ENCODE results near the gene GAGE12F.
"Not testable (repeated sequence)": the region's sequence is repeated elsewhere in the genome, so short reads cannot be mapped to it uniquely, and the experiment has no call there.

Gene GAGE12F

GRCh38 chrX:49560542-49560941, at the start of gene GAGE12F:
TSS of gene GAGE12F (plus strand) at chrX:49560842. CDS start at chrX:49561997, 1,155 bp downstream.
- not testable (repeated sequence) for DNase-seq (ENCODE audit: low spot score)

DNA sequence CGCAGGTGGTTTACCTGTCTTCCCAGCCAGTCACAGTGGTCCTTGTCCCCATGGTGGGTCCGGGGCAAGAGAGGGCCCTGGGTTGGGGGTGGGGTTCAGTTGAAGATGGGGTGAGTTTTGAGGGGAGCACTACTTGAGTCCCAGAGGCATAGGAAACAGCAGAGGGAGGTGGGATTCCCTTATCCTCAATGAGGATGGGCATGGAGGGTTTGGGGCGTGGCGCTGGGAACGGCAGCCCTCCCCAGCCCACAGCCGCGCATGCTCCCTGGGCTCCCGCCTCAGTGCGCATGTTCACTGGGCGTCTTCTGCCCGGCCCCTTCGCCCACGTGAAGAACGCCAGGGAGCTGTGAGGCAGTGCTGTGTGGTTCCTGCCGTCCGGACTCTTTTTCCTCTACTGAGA, 28.8 kb upstream of the GAGE12F start, which contains the start of gene GAGE12C:
TSS of gene GAGE12C (plus strand) at position 301 of the 400 bp plus-strand sequence. CDS start 1,155 bp downstream, outside the sequence.
- DNase-seq (ENCODE audit: low spot score) = not testable (repeated sequence)

- DNase-seq (ENCODE audit: low spot score) = not testable (repeated sequence)
Observed at GRCh38 chrX:49541433-49541832, 19.2 kb upstream of the GAGE12F start, which contains the start of gene GAGE12D. TSS of gene GAGE12D (plus strand) at chrX:49541733. CDS start at chrX:49542888, 1,155 bp downstream.

DNA sequence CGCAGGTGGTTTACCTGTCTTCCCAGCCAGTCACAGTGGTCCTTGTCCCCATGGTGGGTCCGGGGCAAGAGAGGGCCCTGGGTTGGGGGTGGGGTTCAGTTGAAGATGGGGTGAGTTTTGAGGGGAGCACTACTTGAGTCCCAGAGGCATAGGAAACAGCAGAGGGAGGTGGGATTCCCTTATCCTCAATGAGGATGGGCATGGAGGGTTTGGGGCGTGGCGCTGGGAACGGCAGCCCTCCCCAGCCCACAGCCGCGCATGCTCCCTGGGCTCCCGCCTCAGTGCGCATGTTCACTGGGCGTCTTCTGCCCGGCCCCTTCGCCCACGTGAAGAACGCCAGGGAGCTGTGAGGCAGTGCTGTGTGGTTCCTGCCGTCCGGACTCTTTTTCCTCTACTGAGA, 9.7 kb upstream of the GAGE12F start, which contains the start of gene GAGE12E:
TSS of gene GAGE12E (plus strand) at position 301 of the 400 bp plus-strand sequence. CDS start 1,155 bp downstream, outside the sequence.
- DNase-seq (ENCODE audit: low spot score) = not testable (repeated sequence)

- not testable (repeated sequence) for DNase-seq (ENCODE audit: low spot score)
Observed at GRCh38 chrX:49568728-49569127, 8.1 kb downstream of the GAGE12F start.

DNA sequence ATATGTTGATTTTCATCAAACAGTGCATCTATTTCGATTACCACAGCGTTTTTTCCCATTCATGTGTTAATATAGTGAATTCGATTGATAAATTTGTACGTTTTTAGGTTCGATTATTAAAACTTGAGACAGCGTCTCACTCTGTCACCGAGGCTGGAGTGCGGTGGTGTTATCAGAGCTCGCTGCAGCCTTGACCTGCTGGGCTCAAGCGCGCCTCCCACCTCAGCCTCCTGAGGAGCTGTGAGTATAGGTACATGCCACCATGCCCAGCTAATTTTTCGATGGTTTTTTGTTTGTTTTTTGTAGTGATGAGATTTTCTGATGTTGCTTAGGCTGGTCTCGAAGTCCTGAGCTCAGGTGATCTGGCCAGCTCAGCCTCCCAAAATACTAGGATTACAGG, 8.5 kb downstream of the GAGE12F start:
- DNase-seq (ENCODE audit: low spot score) = not testable (repeated sequence)

DNA sequence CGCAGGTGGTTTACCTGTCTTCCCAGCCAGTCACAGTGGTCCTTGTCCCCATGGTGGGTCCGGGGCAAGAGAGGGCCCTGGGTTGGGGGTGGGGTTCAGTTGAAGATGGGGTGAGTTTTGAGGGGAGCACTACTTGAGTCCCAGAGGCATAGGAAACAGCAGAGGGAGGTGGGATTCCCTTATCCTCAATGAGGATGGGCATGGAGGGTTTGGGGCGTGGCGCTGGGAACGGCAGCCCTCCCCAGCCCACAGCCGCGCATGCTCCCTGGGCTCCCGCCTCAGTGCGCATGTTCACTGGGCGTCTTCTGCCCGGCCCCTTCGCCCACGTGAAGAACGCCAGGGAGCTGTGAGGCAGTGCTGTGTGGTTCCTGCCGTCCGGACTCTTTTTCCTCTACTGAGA, 9.5 kb downstream of the GAGE12F start, which contains the start of gene GAGE12G:
TSS of gene GAGE12G (plus strand) at position 301 of the 400 bp plus-strand sequence. CDS start 1,155 bp downstream, outside the sequence.
- not testable (repeated sequence) for DNase-seq (ENCODE audit: low spot score)

DNA sequence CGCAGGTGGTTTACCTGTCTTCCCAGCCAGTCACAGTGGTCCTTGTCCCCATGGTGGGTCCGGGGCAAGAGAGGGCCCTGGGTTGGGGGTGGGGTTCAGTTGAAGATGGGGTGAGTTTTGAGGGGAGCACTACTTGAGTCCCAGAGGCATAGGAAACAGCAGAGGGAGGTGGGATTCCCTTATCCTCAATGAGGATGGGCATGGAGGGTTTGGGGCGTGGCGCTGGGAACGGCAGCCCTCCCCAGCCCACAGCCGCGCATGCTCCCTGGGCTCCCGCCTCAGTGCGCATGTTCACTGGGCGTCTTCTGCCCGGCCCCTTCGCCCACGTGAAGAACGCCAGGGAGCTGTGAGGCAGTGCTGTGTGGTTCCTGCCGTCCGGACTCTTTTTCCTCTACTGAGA, 19.0 kb downstream of the GAGE12F start, which contains the start of gene GAGE12H:
TSS of gene GAGE12H (plus strand) at position 301 of the 400 bp plus-strand sequence. CDS start 1,155 bp downstream, outside the sequence.
- not testable (repeated sequence) for DNase-seq (ENCODE audit: low spot score)

DNA sequence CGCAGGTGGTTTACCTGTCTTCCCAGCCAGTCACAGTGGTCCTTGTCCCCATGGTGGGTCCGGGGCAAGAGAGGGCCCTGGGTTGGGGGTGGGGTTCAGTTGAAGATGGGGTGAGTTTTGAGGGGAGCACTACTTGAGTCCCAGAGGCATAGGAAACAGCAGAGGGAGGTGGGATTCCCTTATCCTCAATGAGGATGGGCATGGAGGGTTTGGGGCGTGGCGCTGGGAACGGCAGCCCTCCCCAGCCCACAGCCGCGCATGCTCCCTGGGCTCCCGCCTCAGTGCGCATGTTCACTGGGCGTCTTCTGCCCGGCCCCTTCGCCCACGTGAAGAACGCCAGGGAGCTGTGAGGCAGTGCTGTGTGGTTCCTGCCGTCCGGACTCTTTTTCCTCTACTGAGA, 28.6 kb downstream of the GAGE12F start, which contains the start of gene GAGE2A:
TSS of gene GAGE2A (plus strand) at position 301 of the 400 bp plus-strand sequence. CDS start 1,155 bp downstream, outside the sequence.
- DNase-seq (ENCODE audit: low spot score) = not testable (repeated sequence)

DNA sequence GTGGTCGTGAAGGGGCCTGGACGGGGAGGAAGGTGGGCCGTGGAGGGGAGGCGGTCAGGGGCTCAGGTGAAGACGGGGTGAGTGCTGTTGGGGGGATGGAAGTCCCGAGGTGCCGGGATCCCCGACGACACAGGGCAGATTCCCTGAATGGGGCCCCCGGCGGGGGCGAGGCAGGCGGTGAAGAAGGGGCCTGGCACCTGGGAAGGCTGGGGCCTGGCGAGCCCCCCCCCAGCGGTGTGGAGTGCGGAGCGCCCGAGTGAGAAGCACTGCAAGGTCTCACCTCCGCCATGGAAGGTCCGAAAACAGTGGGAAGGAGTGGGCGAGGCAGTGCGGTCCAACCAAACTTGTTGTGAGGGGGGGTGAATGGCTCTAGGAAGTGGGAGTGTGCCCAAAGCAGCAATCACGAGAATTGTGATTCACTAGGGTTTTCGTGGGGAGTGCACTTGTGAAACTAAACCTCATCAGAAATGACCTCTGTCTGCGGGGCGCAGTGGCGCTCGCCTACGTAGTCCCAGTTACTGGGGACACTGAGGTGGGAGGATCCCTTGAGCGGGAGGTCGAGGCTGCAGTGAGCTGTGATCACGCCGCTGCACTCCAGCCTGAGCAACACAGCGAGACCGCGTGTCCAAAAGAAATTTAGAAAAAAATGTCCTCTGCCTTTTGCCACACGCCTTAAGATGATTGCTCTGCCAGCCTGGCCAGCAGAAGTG, 29.3 kb downstream of the GAGE12F start:
- DNase-seq (ENCODE audit: low spot score) = not testable (repeated sequence)

DNA sequence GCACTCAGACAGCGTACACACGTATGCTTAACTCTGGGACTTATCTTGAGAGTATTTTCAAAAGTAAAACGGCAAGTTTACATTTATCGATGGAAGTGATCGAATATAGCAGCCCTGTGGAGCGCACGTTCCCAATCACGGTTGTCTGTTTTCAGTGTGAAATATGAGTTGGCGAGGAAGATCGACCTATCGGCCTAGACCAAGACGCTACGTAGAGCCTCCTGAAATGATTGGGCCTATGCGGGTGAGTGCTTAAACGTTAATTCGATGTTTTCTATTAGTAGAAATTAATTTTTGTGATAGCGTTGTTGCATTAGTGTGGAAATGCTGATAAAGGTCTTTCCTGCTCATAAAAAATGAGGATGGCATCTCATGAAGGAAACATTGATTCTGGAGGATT, 29.8 kb downstream of the GAGE12F start:
- DNase-seq (ENCODE audit: low spot score) = not testable (repeated sequence)

DNA sequence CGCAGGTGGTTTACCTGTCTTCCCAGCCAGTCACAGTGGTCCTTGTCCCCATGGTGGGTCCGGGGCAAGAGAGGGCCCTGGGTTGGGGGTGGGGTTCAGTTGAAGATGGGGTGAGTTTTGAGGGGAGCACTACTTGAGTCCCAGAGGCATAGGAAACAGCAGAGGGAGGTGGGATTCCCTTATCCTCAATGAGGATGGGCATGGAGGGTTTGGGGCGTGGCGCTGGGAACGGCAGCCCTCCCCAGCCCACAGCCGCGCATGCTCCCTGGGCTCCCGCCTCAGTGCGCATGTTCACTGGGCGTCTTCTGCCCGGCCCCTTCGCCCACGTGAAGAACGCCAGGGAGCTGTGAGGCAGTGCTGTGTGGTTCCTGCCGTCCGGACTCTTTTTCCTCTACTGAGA, 38.1 kb downstream of the GAGE12F start, which contains the start of gene GAGE1:
TSS of gene GAGE1 (plus strand) at position 301 of the 400 bp plus-strand sequence. CDS start 1,155 bp downstream, outside the sequence.
- DNase-seq (ENCODE audit: low spot score) = not testable (repeated sequence)

GRCh38 chrX:49610718-49611310, 50.2 kb downstream of the GAGE12F start:
- no peak for DNase-seq (ENCODE audit: low spot score)
